Measurements from ENCODE around the gene TAS2R60. TPM values are rescaled to one million over a fixed set of nuclear protein-coding genes. Genes with fewer than 3 reads are reported as not detected.

TAS2R60 gene
- total RNA-seq, 2 experiments from 2014 or later: not detected

GRCh38 chr7:143447466-143447865 is 4.2 kb downstream of the TAS2R60 start:
- ChIA-PET POLR2A (no interaction called here), CTCF (interaction anchor here (0.7 to 1.3 kb wide), 2 partner anchors 9 to 11 kb away, joined by 3 read pairs; no protein-coding TSS in a partner anchor)
- no peak overlapping the region for H3K4me3 Mint-ChIP-seq
- no peaks in the 10 kb centered on the region for H3K27me3 Mint-ChIP-seq
- ATAC-seq (no peak), DNase-seq (no peak)
- H3K4me1 Mint-ChIP-seq: peaks cover 2% of the 10 kb centered on the region
- H3K9me3 Mint-ChIP-seq (ENCODE audit: low read depth): no peaks in the 10 kb centered on the region
- H3K27ac Mint-ChIP-seq: no peak overlapping the region
- intact Hi-C loops (cut with DNase I, micrococcal nuclease): no loop called here
- no peaks in the 10 kb centered on the region for H3K36me3 Mint-ChIP-seq (ENCODE audit: low read depth)

- Mint-ChIP-seq H3K9me3 (ENCODE audit: low read depth) (no peaks in the 10 kb centered on the region), H3K4me3 (no peak overlapping the region), H3K4me1 (peaks cover 7% of the 10 kb centered on the region), H3K27me3 (no peaks in the 10 kb centered on the region), H3K27ac (no peak overlapping the region), H3K36me3 (ENCODE audit: low read depth) (no peaks in the 10 kb centered on the region)
- intact Hi-C loops (cut with DNase I, micrococcal nuclease): no loop called here
- DNase-seq: no peak
- no peak for ATAC-seq
- POLR2A ChIA-PET: no interaction called here
- CTCF ChIA-PET: interaction anchor here (0.7 to 1.5 kb wide), 3 partner anchors 11 to 233 kb away, joined by 3 read pairs; no protein-coding TSS in a partner anchor
These were observed 5.2 kb downstream of the TAS2R60 start for GRCh38 chr7:143448429-143448828.

GRCh38 chr7:143449793-143450192 is 6.5 kb downstream of the TAS2R60 start:
- H3K4me3 Mint-ChIP-seq: no peak overlapping the region
- H3K27ac Mint-ChIP-seq: no peak overlapping the region
- DNase-seq: no peak
- intact Hi-C loops (cut with DNase I, micrococcal nuclease): no loop called here
- H3K27me3 Mint-ChIP-seq: no peaks in the 10 kb centered on the region
- ChIA-PET CTCF (interaction anchor here (0.6 to 1.5 kb wide), 2 partner anchors 85 to 235 kb away, joined by 3 to 4 read pairs; no protein-coding TSS in a partner anchor), POLR2A (no interaction called here)
- H3K9me3 Mint-ChIP-seq (ENCODE audit: low read depth): no peaks in the 10 kb centered on the region
- H3K36me3 Mint-ChIP-seq (ENCODE audit: low read depth): no peaks in the 10 kb centered on the region
- H3K4me1 Mint-ChIP-seq: peaks cover 7% of the 10 kb centered on the region
- ATAC-seq: no peak

- CTCF ChIA-PET: interaction anchor here (0.9 to 1.2 kb wide), 2 partner anchors 37 to 235 kb away, joined by 4 read pairs; no protein-coding TSS in a partner anchor
- Mint-ChIP-seq H3K36me3 (ENCODE audit: low read depth) (no peaks in the 10 kb centered on the region), H3K4me3 (no peak overlapping the region), H3K9me3 (ENCODE audit: low read depth) (no peaks in the 10 kb centered on the region), H3K27me3 (no peaks in the 10 kb centered on the region), H3K27ac (no peak overlapping the region), H3K4me1 (peaks cover 7% of the 10 kb centered on the region)
- POLR2A ChIA-PET: no interaction called here
- DNase-seq: no peak
- intact Hi-C loops (cut with DNase I, micrococcal nuclease): no loop called here
- ATAC-seq: no peak
These were observed 7.9 kb downstream of the TAS2R60 start for GRCh38 chr7:143451122-143451521.

- POLR2A ChIA-PET: no interaction called here
- Mint-ChIP-seq H3K4me1 (peaks cover 7% of the 10 kb centered on the region), H3K4me3 (no peak overlapping the region)
These were observed 8.5 kb downstream of the TAS2R60 start for GRCh38 chr7:143451746-143452145.

GRCh38 chr7:143452495-143452894 is 9.2 kb downstream of the TAS2R60 start:
- CTCF ChIA-PET: interaction anchor here (1.2 kb wide), 1 partner anchor 35 kb away, joined by 4 read pairs; no protein-coding TSS in a partner anchor
- no peak overlapping the region for H3K27ac Mint-ChIP-seq
- no peaks in the 10 kb centered on the region for H3K27me3 Mint-ChIP-seq
- intact Hi-C loops (cut with DNase I, micrococcal nuclease): no loop called here
- no peak overlapping the region for H3K4me3 Mint-ChIP-seq
- ATAC-seq (no peak), DNase-seq (no peak)
- peaks cover 7% of the 10 kb centered on the region for H3K4me1 Mint-ChIP-seq
- no peaks in the 10 kb centered on the region for H3K9me3 Mint-ChIP-seq (ENCODE audit: low read depth)
- POLR2A ChIA-PET: no interaction called here
- H3K36me3 Mint-ChIP-seq (ENCODE audit: low read depth): no peaks in the 10 kb centered on the region

More at GRCh38 chr7:143451746-143452145, 8.5 kb downstream of the TAS2R60 start:
- CTCF ChIA-PET: interaction anchor here (0.9 to 1.2 kb wide), 2 partner anchors 36 to 236 kb away, joined by 4 read pairs; no protein-coding TSS in a partner anchor
- Mint-ChIP-seq H3K27me3 (no peaks in the 10 kb centered on the region), H3K9me3 (ENCODE audit: low read depth) (no peaks in the 10 kb centered on the region), H3K27ac (no peak overlapping the region), H3K36me3 (ENCODE audit: low read depth) (no peaks in the 10 kb centered on the region)
- ATAC-seq: no peak
- DNase-seq: no peak
- intact Hi-C loops (cut with DNase I, micrococcal nuclease): no loop called here

GRCh38 chr7:143454091-143454680 is 10.9 kb downstream of the TAS2R60 start:
- H3K36me3 Mint-ChIP-seq (ENCODE audit: low read depth): no peaks in the 10 kb centered on the region
- no peaks in the 10 kb centered on the region for H3K9me3 Mint-ChIP-seq (ENCODE audit: low read depth)
- intact Hi-C loops (cut with DNase I, micrococcal nuclease): no loop called here
- H3K4me1 Mint-ChIP-seq: peaks cover 7% of the 10 kb centered on the region
- DNase-seq (no peak), ATAC-seq (no peak)
- ChIA-PET CTCF (interaction anchor here (0.7 kb wide), 1 partner anchor 10 kb away, joined by 3 read pairs; no protein-coding TSS in a partner anchor), POLR2A (no interaction called here)
- no peaks in the 10 kb centered on the region for H3K27me3 Mint-ChIP-seq
- H3K27ac Mint-ChIP-seq: no peak overlapping the region
- no peak overlapping the region for H3K4me3 Mint-ChIP-seq

GRCh38 chr7:143455491-143455890 is 12.2 kb downstream of the TAS2R60 start:
- no peaks in the 10 kb centered on the region for H3K9me3 Mint-ChIP-seq (ENCODE audit: low read depth)
- peaks cover 7% of the 10 kb centered on the region for H3K4me1 Mint-ChIP-seq
- no peak overlapping the region for H3K4me3 Mint-ChIP-seq
- POLR2A ChIA-PET: interaction anchor here (0.7 kb wide), 1 partner anchor 73 kb away, joined by 3 read pairs; no protein-coding TSS in a partner anchor
- H3K27ac Mint-ChIP-seq: no peak overlapping the region
- DNase-seq (no peak), ATAC-seq (no peak)
- no peaks in the 10 kb centered on the region for H3K36me3 Mint-ChIP-seq (ENCODE audit: low read depth)
- H3K27me3 Mint-ChIP-seq: no peaks in the 10 kb centered on the region
- intact Hi-C loops (cut with DNase I, micrococcal nuclease): no loop called here
- CTCF ChIA-PET: no interaction called here

- POLR2A ChIA-PET: interaction anchor here (0.7 kb wide), 1 partner anchor 73 kb away, joined by 3 read pairs; no protein-coding TSS in a partner anchor
These were observed 12.7 kb downstream of the TAS2R60 start for GRCh38 chr7:143455942-143456341.

GRCh38 chr7:143456992-143457793 is 13.9 kb downstream of the TAS2R60 start:
- CTCF ChIA-PET: interaction anchor here (0.9 to 1.0 kb wide), 2 partner anchors 10 to 24 kb away, joined by 3 to 4 read pairs; no protein-coding TSS in a partner anchor
- peaks cover 3% of the 10 kb centered on the region for H3K36me3 Mint-ChIP-seq (ENCODE audit: low read depth)
- POLR2A ChIA-PET: no interaction called here

More at GRCh38 chr7:143455942-143456341, 12.7 kb downstream of the TAS2R60 start:
- ATAC-seq (no peak), DNase-seq (no peak)
- intact Hi-C loops (cut with DNase I, micrococcal nuclease): no loop called here
- Mint-ChIP-seq H3K4me3 (no peak overlapping the region), H3K36me3 (ENCODE audit: low read depth) (no peaks in the 10 kb centered on the region), H3K27me3 (no peaks in the 10 kb centered on the region), H3K4me1 (peaks cover 7% of the 10 kb centered on the region), H3K9me3 (ENCODE audit: low read depth) (no peaks in the 10 kb centered on the region), H3K27ac (no peak overlapping the region)
- CTCF ChIA-PET: interaction anchor here (1.0 kb wide), 1 partner anchor 25 kb away, joined by 4 read pairs; no protein-coding TSS in a partner anchor

GRCh38 chr7:143458263-143458662 is 15.0 kb downstream of the TAS2R60 start:
- ATAC-seq: no peak
- POLR2A ChIA-PET: no interaction called here
- DNase-seq: no peak
- Mint-ChIP-seq H3K9me3 (ENCODE audit: low read depth) (peaks cover 3% of the 10 kb centered on the region), H3K4me3 (no peak overlapping the region), H3K36me3 (ENCODE audit: low read depth) (peaks cover 3% of the 10 kb centered on the region), H3K27me3 (no peaks in the 10 kb centered on the region), H3K27ac (no peak overlapping the region), H3K4me1 (peaks cover 2% of the 10 kb centered on the region)
- CTCF ChIA-PET: interaction anchor here (1.0 kb wide), 1 partner anchor 11 kb away, joined by 3 read pairs; no protein-coding TSS in a partner anchor
- intact Hi-C loops (cut with DNase I, micrococcal nuclease): no loop called here

More at GRCh38 chr7:143456992-143457793, 13.9 kb downstream of the TAS2R60 start:
- no peaks in the 10 kb centered on the region for H3K27me3 Mint-ChIP-seq
- intact Hi-C loops (cut with DNase I, micrococcal nuclease): no loop called here
- ATAC-seq (no peak), DNase-seq (no peak)
- peaks cover 9% of the 10 kb centered on the region for H3K4me1 Mint-ChIP-seq
- no peak overlapping the region for H3K4me3 Mint-ChIP-seq
- peaks cover 3% of the 10 kb centered on the region for H3K9me3 Mint-ChIP-seq (ENCODE audit: low read depth)
- H3K27ac Mint-ChIP-seq: no peak overlapping the region

Data from activated CD4-positive, alpha-beta T cell treated with anti-CD3 and anti-CD28 coated beads for 36 hours (primary cell).